Erythroblast (primary cell): ENCODE measurements around the gene DISC1.

Source experiments
- DNase-seq, 2 experiments: peaks; one replicate each; lab custom pipeline; 2025; lab: John Stamatoyannopoulos, UW
- GATA1 ChIP-seq: IDR thresholded peaks from 2 replicates; pipeline ENCODE4 v1.6.1; 2011; ENCODE audit warnings: low read depth, mild to moderate bottlenecking, control low read depth, low read length, moderate library complexity
- POLR2A ChIP-seq: IDR thresholded peaks from 2 replicates; pipeline ENCODE4 v1.6.1; 2011; ENCODE audit warnings: mild to moderate bottlenecking, low read length

Gene DISC1

DNA sequence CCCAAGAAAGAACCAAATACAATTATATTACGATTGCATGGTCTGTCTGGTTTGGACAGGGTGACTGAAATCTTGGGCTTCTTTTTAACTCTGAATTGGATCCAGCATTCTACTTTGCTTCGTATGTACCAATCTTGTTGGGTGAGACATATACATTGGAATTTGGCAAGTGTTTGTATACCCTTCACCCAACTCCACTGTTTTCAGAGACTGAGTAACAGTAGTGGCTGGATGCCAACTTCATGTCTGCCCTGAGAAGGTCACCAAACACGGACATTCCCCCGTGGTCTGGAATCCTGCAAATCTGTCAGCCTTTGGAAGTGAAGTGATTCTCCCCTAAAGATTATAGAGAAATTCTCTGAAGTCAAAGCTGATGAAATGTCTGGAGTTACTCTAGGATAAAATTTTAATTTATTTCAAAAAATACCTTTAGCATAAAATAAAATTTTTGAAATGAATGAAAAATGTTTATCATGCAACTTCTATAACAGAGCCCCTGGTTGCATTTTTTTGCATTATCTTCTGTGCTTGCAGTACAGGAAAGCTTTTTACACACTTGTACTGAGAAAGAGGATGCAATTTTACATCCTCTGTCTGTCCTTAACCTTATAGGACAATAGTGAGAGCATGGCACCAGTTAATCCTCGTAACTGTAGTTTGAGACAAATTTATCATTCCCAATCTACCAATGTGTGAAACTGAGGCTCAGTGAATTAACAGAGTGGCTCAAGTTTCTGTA, 201.8 kb downstream of the DISC1 start:
- no peak for DNase-seq
- TF ChIP-seq POLR2A (no peak), GATA1 (no peak)

GRCh38 chr1:231829332-231829731, 202.7 kb downstream of the DISC1 start:
- TF ChIP-seq GATA1: no peak
- no peak for TF ChIP-seq POLR2A
- DNase-seq: no peak

- DNase-seq: no peak
- TF ChIP-seq GATA1 (no peak), POLR2A (no peak)
Observed at GRCh38 chr1:231836227-231836893, 209.8 kb downstream of the DISC1 start.

GRCh38 chr1:231838521-231838920, 211.9 kb downstream of the DISC1 start:
- no peak for DNase-seq

GRCh38 chr1:231839999-231840398, 213.4 kb downstream of the DISC1 start:
- no peak for TF ChIP-seq GATA1
- TF ChIP-seq POLR2A: no peak
- no peak for DNase-seq

More at GRCh38 chr1:231838521-231838920, 211.9 kb downstream of the DISC1 start:
- no peak for TF ChIP-seq GATA1

DNA sequence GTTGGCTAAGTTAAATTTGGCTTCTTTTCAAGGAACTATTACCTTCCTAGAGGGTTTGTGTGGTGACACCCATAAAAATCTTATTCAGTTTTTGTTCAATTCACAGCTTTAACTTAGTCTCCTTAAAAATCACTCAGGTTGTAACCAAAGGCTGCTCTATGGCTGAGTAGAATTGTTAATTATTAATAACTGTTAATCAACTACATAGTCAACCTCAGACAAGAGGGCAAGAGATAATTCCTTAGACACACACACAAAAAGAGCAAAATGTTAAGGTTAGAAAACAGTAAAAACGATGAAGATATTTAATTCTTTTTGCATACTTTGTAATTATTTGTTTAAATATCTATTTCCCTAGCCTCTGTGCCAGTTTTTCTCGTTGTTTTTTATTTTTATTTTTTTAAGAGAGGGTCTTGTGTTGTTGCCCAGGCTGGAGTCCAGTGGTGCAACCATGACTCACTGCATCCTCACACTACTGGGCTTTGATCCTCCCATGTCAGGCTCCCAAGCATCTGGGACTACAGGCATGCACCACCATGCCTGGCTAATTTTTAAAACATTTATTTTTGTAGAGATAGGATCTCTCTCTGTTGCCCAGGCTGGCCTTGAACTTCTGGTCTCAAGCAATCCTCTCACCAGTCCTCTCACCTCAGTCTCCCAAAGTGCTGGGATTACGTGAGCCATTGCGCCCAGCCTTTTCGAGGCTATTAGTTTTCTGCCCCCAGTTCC, 215.2 kb downstream of the DISC1 start:
- DNase-seq: no peak
- TF ChIP-seq POLR2A (no peak), GATA1 (no peak)

- no peak for TF ChIP-seq POLR2A
- TF ChIP-seq GATA1: no peak
- DNase-seq: no peak
Observed at GRCh38 chr1:231842441-231842840, 215.9 kb downstream of the DISC1 start.

GRCh38 chr1:231844986-231845502, 218.5 kb downstream of the DISC1 start:
- no peak for DNase-seq
- TF ChIP-seq GATA1: no peak
- no peak for TF ChIP-seq POLR2A

- DNase-seq: no peak
- no peak for TF ChIP-seq POLR2A
- no peak for TF ChIP-seq GATA1
Observed at GRCh38 chr1:231847612-231848397, 221.2 kb downstream of the DISC1 start.

DNA sequence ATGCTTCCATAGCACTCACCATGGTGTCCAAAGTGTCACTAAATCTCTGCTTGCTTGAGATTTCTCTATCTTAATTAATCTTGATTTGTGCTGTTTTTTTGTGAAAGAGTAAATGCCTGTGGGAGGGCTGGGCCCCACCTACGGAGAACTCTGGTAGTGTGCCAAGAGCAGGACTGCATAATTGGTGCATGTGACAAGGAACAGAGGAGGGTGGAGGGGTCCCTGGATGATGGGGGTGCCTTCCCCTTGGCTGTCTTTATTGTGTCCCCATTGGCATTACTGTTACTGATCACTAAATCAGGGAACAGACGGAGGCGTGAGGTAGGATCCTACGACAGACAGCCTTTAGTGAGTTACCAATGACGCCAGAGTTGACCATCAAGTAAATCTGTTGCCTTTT, 223.4 kb downstream of the DISC1 start:
- TF ChIP-seq POLR2A (no peak), GATA1 (no peak)
- DNase-seq: no peak

DNA sequence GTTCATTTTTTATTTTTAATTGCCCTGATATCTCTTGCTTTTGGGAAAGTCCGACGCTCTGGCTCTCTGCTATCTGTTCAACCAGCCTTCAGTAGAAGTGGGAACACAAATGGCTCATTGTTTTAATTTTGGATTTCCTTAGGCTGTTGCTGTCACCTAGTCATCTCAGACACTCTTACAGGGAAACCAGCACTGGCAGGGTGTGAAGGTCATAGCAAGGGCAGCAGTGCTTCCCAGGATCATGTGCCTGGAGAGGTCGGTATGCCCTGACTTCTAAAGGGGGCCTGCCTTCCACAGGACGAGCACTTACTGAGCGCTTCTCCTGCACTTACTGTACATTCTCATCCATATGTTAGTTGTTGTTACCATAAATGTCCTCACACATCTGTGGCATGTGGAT, 224.2 kb downstream of the DISC1 start:
- TF ChIP-seq GATA1 (no peak), POLR2A (no peak)
- DNase-seq: no peak

DNA sequence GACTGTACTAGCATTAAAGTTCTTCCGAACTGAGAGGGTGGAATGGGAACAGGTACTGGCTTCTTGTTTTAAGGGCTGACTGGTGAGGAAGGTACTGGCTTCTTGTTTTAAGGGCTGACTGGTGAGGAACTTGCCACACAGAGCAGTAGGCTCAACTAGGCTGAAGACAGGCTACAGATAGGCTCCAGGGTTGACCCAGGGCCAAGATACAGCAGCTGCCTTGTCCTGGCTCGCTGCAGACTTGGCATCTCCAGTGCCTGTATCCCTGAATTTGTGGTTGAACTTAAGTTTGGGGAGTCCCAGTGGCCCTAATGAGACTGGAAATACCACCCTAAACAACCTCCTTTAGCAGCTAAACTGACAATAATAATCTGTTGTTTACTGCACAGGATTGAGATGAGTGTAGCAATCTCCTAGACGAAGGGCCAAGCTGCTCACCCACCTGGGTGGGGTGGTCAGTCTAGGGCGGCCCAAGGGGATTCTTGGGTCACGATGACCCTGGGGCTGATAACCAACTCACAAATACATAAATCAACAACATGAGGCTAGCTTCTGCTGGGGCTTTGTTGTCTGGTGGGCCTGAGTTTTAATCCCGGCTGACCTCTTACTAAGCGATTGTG, 227.1 kb downstream of the DISC1 start:
- DNase-seq: no peak
- TF ChIP-seq POLR2A (no peak), GATA1 (no peak)

GRCh38 chr1:231855361-231855760, 228.8 kb downstream of the DISC1 start:
- no peak for TF ChIP-seq GATA1
- TF ChIP-seq POLR2A: no peak
- no peak for DNase-seq
